Esophagus squamous epithelium (tissue), 5 donors: ENCODE data around the gene DLL4. TPM values are rescaled to one million over a fixed set of nuclear protein-coding genes. Genes with fewer than 3 reads are reported as not detected.

ENCODE experiments used
- DNase-seq: peaks from one replicate; lab custom pipeline; 2025; lab: John Stamatoyannopoulos, UW
- H3K27ac ChIP-seq, 4 donors: fragments of 200-600 bp; sonication (generic); one replicate each; pipeline ENCODE4 v1.5.1; 2016 to 2019; ENCODE audit warnings: mild to moderate bottlenecking in 1 of 4
- H3K27me3 ChIP-seq, 4 donors: fragments of 200-600 bp; sonication (generic); 1 replicate in 3 of 4; 2 replicates in 1 of 4; pipeline versions ENCODE4 v1.5.1 to v1.6.0; 2017 to 2021; ENCODE audit warnings: antibody characterized with exemption in 1 of 4
- H3K36me3 ChIP-seq, 3 donors: fragments of 200-600 bp; sonication (generic); one replicate each; pipeline ENCODE4 v1.5.1; 2016 to 2019
- H3K4me1 ChIP-seq, 3 donors: fragments of 200-600 bp; sonication (generic); one replicate each; pipeline ENCODE4 v1.5.1; 2017 to 2019
- H3K4me3 ChIP-seq, 4 donors: fragments of 200-600 bp; sonication (generic); 1 replicate in 3 of 4; 2 replicates in 1 of 4; pipeline ENCODE4 v1.5.1; 2016 to 2019; ENCODE audit warnings: mild to moderate bottlenecking in 2 of 4, moderate library complexity in 1 of 4
- H3K9me3 ChIP-seq, 3 donors: fragments of 200-600 bp; sonication (generic); one replicate each; pipeline ENCODE4 v1.5.1; 2016 to 2019
- POLR2A ChIP-seq, 4 donors: fragments of 450-650 bp; IDR thresholded peaks; one replicate each; pipeline ENCODE4 v1.6.1; 2017; ENCODE audit warnings: antibody characterized with exemption in 4 of 4, mild to moderate bottlenecking in 4 of 4, moderate library complexity in 3 of 4
- WGBS, 2 donors: methylation state at CpG; one replicate each; pipeline ENCODE4 v1.1.5; 2018; 5-methylcytosine and 5-hydroxymethylcytosine counted together
- intact Hi-C: fragments of 100-400 bp; cut with DNase I; formaldehyde crosslinking; loops from one replicate; pipeline ENCODE4 v1.15.0; 2022
- total RNA-seq, 4 donors: library from RNA; depleted of rRNA; stranded (reverse); fragments of >200 nt; gene quantifications; one replicate each; pipeline ENCODE4 v1.1.0, GENCODE V29; 2016
- TF ChIP-seq, protein P1 (sequence below), 6 experiments: fragments of 450-650 bp in 4 of 6; fragments of 200-600 bp in 2 of 6; sonication (generic) in 2 of 6; IDR thresholded peaks; one replicate each; pipeline ENCODE4 v1.5.1; 2016 to 2019; ENCODE audit warnings: antibody characterized with exemption in 6 of 6, mild to moderate bottlenecking in 4 of 6, moderate library complexity in 4 of 6
- donor health status: DM: yes; HTN: yes; CAD: no.

The DLL4 gene
- total RNA-seq, 4 donors from 2014 or later, result 0.68 to 4.6 (median 1.3) TPM

DNA sequence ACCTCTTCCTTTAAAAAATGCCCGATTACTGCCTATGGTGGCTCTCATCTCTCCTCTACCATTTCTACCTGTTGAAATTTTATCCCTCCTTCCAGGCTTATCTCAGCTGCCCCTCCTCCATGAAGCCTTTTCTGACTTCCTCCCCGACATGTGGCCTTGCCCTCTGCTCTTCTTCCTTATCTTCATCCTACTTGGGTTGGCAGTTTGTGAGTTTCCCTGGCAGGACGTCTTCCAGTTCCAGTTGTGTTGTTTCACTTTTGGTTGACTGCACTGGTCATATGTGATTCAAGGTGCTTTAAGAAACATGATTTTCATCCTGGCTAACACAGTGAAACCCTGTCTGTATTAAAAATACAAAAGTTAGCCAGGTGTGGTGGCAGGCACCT is 4.4 kb downstream of the DLL4 start:
- Histone ChIP-seq H3K9me3 (no peaks in the 10 kb centered on the region), H3K27me3 (peaks cover 8 to 54% (median 18%) of the 10 kb centered on the region in 4 donors), H3K4me1 (peaks cover 24 to 65% (median 26%) of the 10 kb centered on the region in 3 donors), H3K4me3 (peak overlapping the region in 1 of 4 donors; percentile 65), H3K27ac (no peak overlapping the region), H3K36me3 (peaks cover 0 to 8% (median 0%) of the 10 kb centered on the region in 3 donors)
- DNase-seq, result no peak
- WGBS, 2 donors, result 52 to 72% methylated on average over 3 of the region's 3 CpGs
- intact Hi-C loops, result no loop called here
- TF ChIP-seq, protein P1, sequence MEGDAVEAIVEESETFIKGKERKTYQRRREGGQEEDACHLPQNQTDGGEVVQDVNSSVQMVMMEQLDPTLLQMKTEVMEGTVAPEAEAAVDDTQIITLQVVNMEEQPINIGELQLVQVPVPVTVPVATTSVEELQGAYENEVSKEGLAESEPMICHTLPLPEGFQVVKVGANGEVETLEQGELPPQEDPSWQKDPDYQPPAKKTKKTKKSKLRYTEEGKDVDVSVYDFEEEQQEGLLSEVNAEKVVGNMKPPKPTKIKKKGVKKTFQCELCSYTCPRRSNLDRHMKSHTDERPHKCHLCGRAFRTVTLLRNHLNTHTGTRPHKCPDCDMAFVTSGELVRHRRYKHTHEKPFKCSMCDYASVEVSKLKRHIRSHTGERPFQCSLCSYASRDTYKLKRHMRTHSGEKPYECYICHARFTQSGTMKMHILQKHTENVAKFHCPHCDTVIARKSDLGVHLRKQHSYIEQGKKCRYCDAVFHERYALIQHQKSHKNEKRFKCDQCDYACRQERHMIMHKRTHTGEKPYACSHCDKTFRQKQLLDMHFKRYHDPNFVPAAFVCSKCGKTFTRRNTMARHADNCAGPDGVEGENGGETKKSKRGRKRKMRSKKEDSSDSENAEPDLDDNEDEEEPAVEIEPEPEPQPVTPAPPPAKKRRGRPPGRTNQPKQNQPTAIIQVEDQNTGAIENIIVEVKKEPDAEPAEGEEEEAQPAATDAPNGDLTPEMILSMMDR (IDR thresholded peaks at IDR 0.05), result no peak
- no peak for TF ChIP-seq POLR2A (IDR thresholded peaks at IDR 0.05)

DNA sequence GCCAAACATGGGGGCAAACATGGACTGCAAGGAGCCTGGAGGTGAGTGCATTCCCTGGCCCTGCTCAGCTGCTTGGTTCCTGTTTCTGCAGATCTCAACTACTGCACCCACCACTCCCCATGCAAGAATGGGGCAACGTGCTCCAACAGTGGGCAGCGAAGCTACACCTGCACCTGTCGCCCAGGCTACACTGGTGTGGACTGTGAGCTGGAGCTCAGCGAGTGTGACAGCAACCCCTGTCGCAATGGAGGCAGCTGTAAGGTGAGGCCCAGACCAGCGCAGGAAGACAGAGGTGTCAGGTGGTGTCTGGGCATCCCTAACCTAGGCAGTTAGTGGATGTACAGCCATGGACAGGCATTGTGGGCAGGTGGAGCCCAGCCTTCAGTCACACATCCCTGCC is 5.3 kb downstream of the DLL4 start:
- DNase-seq, result no peak
- WGBS, 2 donors, result 94% methylated on average over 6 of the region's 6 CpGs; no CpG with 5 or more reads in 1 of the 2 donors
- Histone ChIP-seq H3K9me3 (no peaks in the 10 kb centered on the region), H3K36me3 (peaks cover 0 to 8% (median 0%) of the 10 kb centered on the region in 3 donors), H3K4me1 (peaks cover 16 to 60% (median 19%) of the 10 kb centered on the region in 3 donors), H3K27ac (no peak overlapping the region), H3K27me3 (peaks cover 8 to 44% (median 15%) of the 10 kb centered on the region in 4 donors), H3K4me3 (no peak overlapping the region)
- intact Hi-C loops, result no loop called here
- TF ChIP-seq POLR2A (IDR thresholded peaks at IDR 0.05), result no peak
- TF ChIP-seq, protein P1 (IDR thresholded peaks at IDR 0.05), result no peak

GRCh38 chr15:40936234-40936708 is 7.1 kb downstream of the DLL4 start:
- intact Hi-C loops, result no loop called here
- H3K4me3 ChIP-seq, result no peak overlapping the region

DNA sequence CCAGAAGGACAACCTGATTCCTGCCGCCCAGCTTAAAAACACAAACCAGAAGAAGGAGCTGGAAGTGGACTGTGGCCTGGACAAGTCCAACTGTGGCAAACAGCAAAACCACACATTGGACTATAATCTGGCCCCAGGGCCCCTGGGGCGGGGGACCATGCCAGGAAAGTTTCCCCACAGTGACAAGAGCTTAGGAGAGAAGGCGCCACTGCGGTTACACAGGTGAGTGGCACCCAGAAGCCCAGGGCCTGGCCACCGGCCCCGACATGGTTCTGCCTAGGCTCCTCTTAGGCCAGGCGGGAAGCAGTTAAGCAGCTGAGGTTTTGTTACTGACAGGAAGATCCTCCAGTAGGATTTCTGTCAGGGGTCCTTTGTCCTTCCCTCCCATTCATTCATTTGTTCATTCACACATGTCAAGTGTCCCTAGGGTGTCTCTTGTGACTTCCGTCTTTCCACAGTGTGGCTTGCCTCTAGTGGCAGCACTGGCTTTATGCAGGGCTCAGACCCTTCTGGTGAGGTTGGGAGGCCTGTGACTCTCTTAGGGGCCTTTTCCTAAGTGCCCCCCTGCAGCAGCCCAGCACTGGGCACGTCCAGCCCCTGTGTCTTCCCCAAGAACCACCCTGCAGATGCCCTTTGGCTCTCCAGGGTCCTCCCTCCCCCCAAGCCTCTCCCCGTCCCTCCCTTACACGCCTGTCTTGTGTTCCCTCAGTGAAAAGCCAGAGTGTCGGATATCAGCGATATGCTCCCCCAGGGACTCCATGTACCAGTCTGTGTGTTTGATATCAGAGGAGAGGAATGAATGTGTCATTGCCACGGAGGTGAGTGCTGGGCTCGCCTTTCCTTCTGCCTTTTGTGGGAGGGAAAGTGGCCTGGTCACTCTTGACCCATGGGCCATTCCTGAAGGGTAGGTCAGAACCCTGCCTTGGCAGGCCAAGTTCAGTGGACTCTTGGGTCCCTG is 7.8 kb downstream of the DLL4 start:
- no peak overlapping the region for H3K4me3 ChIP-seq
- intact Hi-C loops, result no loop called here
- H3K36me3 ChIP-seq, result peaks cover 0 to 8% (median 0%) of the 10 kb centered on the region in 3 donors
- no peak for DNase-seq
- peaks cover 13 to 56% (median 17%) of the 10 kb centered on the region in 3 donors for H3K4me1 ChIP-seq
- 69 to 80% methylated on average over 10 to 13 of the region's 15 CpGs for WGBS, 2 donors
- H3K9me3 ChIP-seq, result no peaks in the 10 kb centered on the region
- no peak for TF ChIP-seq POLR2A (IDR thresholded peaks at IDR 0.05)
- TF ChIP-seq, protein P1 (IDR thresholded peaks at IDR 0.05), result no peak
- peak overlapping the region in 2 of 4 donors; percentile 2 to 19 for H3K27ac ChIP-seq
- H3K27me3 ChIP-seq, result peaks cover 0 to 19% (median 0%) of the 10 kb centered on the region in 4 donors

More at GRCh38 chr15:40936234-40936708, 7.1 kb downstream of the DLL4 start:
- Histone ChIP-seq H3K9me3 (no peaks in the 10 kb centered on the region), H3K4me1 (peaks cover 8 to 58% (median 16%) of the 10 kb centered on the region in 3 donors), H3K27ac (no peak overlapping the region), H3K27me3 (peaks cover 0 to 26% (median 4%) of the 10 kb centered on the region in 4 donors), H3K36me3 (peaks cover 0 to 8% (median 0%) of the 10 kb centered on the region in 3 donors)
- DNase-seq, result no peak
- TF ChIP-seq, protein P1 (IDR thresholded peaks at IDR 0.05), result no peak
- no peak for TF ChIP-seq POLR2A (IDR thresholded peaks at IDR 0.05)
- 92 to 93% methylated on average over 19 to 20 of the region's 31 CpGs for WGBS, 2 donors
